ENCODE data around the gene SAA1. TPM values are rescaled to one million over a fixed set of nuclear protein-coding genes. Genes with fewer than 3 reads are reported as not detected.
"Not testable (repeated sequence)": the region's sequence is repeated elsewhere in the genome, so short reads cannot be mapped to it uniquely, and the experiment has no call there.

Gene SAA1
- total RNA-seq, 1 donor from 2014 or later, result 13.3 TPM

DNA sequence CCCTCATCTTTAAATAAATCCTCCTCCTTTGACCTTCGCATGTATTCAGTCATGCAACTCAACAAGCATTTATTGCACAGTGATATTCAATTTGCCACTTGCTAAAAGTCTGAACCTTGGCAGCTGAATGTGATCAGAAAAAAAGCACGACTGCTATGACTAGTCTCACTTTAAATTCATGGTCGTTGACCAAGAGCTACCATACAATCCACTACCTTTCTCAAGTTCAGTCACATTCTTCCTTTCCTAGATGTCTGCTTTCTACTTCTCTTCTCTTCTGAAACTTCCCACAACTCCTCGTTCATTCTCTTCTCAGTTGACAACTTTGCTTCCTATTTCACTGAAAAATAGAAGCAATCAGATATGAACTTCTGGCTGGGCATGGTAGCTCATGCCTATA is 2.0 kb upstream of the SAA1 start:
- TF ChIP-seq, protein P1, sequence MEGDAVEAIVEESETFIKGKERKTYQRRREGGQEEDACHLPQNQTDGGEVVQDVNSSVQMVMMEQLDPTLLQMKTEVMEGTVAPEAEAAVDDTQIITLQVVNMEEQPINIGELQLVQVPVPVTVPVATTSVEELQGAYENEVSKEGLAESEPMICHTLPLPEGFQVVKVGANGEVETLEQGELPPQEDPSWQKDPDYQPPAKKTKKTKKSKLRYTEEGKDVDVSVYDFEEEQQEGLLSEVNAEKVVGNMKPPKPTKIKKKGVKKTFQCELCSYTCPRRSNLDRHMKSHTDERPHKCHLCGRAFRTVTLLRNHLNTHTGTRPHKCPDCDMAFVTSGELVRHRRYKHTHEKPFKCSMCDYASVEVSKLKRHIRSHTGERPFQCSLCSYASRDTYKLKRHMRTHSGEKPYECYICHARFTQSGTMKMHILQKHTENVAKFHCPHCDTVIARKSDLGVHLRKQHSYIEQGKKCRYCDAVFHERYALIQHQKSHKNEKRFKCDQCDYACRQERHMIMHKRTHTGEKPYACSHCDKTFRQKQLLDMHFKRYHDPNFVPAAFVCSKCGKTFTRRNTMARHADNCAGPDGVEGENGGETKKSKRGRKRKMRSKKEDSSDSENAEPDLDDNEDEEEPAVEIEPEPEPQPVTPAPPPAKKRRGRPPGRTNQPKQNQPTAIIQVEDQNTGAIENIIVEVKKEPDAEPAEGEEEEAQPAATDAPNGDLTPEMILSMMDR (IDR thresholded peaks at IDR 0.05), result no peak
- Histone ChIP-seq H3K4me1 (peaks cover 4% of the 10 kb centered on the region), H3K4me3 (no peak overlapping the region), H3K27ac (no peak overlapping the region), H3K9me3 (no peaks in the 10 kb centered on the region), H3K36me3 (no peaks in the 10 kb centered on the region), H3K27me3 (no peaks in the 10 kb centered on the region)
- no peak for DNase-seq
- intact Hi-C loops (cut with DNase I), result no loop called here
- no peak for ATAC-seq

DNA sequence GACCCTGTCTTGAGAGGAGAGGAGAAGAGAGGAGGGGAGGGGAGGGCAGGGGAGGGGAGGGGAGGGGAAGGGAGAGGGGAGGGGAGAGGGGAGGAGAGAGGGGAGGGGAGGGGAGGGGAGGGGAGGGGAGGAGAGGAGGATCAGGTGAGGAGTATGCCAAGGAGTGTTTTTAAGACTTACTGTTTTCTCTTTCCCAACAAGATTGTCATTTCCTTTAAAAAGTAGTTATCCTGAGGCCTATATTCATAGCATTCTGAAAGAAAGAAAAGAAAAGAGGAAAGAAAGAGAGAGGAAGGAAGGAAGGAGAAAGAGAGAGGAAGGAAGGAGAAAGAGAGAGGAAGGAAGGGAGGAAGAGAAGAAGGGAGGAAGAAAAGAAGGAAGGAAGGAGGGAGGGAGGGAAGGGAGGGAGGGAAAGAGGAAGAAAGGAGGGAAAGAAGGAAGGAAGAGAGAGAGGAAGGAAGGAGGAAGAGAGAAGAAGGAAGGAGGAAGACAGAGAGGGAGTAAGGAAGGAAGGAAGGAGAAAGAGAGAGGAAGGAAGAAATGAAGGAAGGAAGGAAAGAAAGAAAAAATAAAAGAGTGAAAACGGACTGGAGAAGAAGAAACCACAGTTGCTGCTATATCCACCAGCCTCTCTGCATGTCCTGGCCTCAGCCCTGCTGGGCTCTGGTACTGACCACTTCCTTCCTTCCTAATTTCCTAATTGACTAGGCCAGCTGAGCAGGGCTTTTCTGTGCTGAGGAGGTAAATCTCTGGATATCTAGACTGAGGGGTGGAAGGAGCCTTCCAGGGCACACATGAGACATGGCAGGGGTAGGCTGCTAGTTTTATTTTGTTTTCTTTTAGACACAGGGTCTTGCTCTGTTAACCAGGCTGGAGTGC is 1.1 kb upstream of the SAA1 start:
- TF ChIP-seq, protein P1 (IDR thresholded peaks at IDR 0.05), result no peak
- Histone ChIP-seq H3K27ac (no peak overlapping the region), H3K4me3 (no peak overlapping the region), H3K36me3 (no peaks in the 10 kb centered on the region), H3K4me1 (peaks cover 4% of the 10 kb centered on the region), H3K9me3 (no peaks in the 10 kb centered on the region), H3K27me3 (no peaks in the 10 kb centered on the region)
- intact Hi-C loops (cut with DNase I), result no loop called here
- DNase-seq, result no peak
- ATAC-seq, result peak; percentile 49

DNA sequence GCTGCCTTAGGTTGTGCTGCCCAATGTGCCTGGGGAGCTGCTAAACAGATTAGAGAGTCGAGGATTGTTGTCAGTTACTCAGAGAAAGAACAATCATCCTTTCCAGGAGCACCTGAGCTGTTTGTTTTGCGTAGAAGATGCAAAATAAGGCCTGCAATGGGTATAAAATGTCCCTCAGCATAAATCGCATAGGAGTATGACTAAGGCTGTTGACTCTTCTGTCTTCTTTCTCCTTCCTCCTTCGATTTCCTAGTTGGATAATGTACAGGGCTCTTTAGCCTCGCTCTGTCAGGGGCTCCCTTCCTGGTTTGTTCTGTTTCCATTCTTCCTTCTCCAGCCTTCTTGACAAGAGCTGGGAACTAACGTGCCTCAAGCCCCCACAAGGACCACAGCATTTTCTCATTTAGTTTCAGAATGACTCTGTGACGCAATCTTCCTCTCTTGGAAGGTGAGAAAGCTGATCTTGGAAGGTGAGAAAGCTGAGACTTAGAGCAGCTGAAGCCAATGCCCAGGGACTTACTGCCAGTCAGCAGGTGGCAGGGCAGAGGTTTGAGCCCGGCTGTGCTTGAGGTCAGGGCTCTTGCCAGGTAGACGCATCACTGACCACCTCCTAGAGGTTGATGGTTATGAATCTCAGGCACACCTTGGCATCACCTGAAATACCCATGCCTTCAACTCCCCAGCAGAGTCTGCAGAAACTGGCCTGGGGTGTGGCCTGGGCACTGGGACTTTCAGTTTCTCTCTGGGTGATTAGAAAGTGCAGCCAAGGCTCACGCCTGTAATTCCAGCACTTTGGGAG is 1.5 kb downstream of the SAA1 start:
- H3K9me3 ChIP-seq; intact Hi-C loops (cut with DNase I); H3K4me3 ChIP-seq; DNase-seq; H3K27me3 ChIP-seq; H3K4me1 ChIP-seq; H3K27ac ChIP-seq; H3K36me3 ChIP-seq: not testable (repeated sequence)
- peak; percentile 64 for ATAC-seq

DNA sequence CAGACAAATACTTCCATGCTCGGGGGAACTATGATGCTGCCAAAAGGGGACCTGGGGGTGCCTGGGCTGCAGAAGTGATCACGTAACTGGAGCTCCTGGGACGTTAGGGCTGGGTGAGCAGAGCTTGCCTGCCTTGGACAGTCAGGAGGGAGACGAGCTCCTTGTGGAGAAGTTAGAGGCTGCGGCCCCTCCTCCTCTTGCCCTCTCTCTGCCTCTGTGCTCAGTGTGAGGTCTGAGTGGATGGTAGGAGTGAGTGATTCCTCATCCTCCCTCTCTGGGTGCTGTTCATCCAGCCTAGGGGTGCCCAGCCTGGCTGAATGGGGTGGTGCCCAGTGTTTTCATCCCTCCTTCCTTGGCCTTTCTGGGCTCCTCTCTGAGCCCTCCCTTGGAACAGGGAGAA is 3.2 kb downstream of the SAA1 start:
- DNase-seq; intact Hi-C loops (cut with DNase I): not testable (repeated sequence)

DNA sequence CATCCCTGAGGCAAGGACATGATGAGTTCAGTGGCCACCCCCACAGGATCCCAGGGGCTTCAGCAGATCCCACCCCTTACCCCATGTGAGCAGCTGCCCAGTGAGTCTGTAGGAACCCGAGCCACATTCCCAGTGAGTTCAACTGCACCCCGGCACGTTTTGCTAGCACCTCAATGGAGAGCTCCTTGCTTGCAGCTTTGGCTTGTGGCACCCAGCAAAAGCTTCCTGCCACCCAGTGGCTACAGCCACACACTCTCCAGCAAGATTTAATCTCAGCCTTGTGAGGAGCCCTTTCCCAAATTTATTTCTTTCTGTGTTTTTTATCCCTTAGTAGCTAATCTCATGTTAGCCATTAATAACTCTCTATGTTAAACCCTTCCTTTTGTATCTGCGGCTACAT is 4.0 kb downstream of the SAA1 start:
- no peaks in the 10 kb centered on the region for H3K36me3 ChIP-seq
- TF ChIP-seq, protein P1 (IDR thresholded peaks at IDR 0.05), result no peak
- intact Hi-C loops (cut with DNase I), result no loop called here
- DNase-seq (no peak), ATAC-seq (no peak)
- peaks cover 4% of the 10 kb centered on the region for H3K4me1 ChIP-seq
- H3K4me3 ChIP-seq, result no peak overlapping the region
- H3K9me3 ChIP-seq, result no peaks in the 10 kb centered on the region
- no peak overlapping the region for H3K27ac ChIP-seq
- H3K27me3 ChIP-seq, result no peaks in the 10 kb centered on the region

More for the DNA sequence above, 3.2 kb downstream of the SAA1 start:
- H3K4me3 ChIP-seq, H3K27me3 ChIP-seq, H3K9me3 ChIP-seq, ATAC-seq, H3K27ac ChIP-seq, H3K36me3 ChIP-seq, H3K4me1 ChIP-seq: not testable (repeated sequence)

DNA sequence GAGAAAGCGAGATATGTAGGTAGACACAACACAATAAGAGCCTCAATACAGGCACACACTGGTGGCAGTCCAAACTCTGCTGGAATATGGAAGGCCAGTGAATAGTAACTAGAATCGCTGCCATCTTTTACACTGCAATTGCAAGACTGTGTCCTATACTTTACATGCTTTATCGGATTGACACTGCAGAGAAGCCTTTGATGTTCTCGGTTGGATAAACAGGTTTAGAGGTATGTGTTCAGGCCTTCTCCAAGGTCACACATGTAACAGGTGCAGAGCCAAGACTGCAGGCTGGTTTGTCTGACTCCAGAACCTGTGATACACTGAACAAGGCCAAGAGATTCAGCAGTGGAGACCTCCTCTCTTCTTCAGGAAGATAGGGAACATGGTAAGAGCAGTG is 5.1 kb downstream of the SAA1 start:
- no peaks in the 10 kb centered on the region for H3K9me3 ChIP-seq
- intact Hi-C loops (cut with DNase I), result no loop called here
- H3K27me3 ChIP-seq, result no peaks in the 10 kb centered on the region
- ATAC-seq, result no peak
- H3K4me1 ChIP-seq, result no peaks in the 10 kb centered on the region
- no peak for DNase-seq
- no peaks in the 10 kb centered on the region for H3K36me3 ChIP-seq
- H3K27ac ChIP-seq, result no peak overlapping the region
- H3K4me3 ChIP-seq, result no peak overlapping the region
- TF ChIP-seq, protein P1 (IDR thresholded peaks at IDR 0.05), result no peak
